ENCODE data around the gene KCTD17.

DNA sequence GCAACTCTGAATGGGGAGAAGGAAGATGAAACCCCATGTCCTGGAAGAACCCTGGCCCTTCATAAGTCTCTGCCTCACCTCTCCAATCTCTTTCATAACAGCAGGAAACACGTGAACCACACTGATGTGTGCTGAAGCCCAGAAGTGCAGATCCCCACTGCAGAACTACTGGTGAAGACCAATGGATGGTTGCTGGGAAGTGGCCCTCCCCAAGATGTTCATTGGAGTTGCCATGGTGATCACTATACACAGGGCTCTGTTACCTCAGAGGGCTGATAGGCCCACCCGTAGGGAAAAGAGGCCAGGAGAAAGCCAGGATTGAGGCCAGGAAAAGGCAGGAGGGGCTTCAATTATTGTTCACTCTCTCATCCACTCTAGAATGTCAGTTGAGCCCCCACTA is 43.9 kb upstream of the KCTD17 start:
- TF ChIP-seq CTCF (conservative IDR thresholded peaks at IDR 0.05; ENCODE audit: low read depth, low read length): no peak
- TF ChIP-seq EZH2 (IDR thresholded peaks at IDR 0.05; ENCODE audit: borderline replicate concordance, low read depth, low read length, poor library complexity, severe bottlenecking): no peak

Measured in A673 (cell line).